WTC11 (cell line): ENCODE data around the gene TOR3A. TPM values are rescaled to one million over a fixed set of nuclear protein-coding genes. Genes with fewer than 3 reads are reported as not detected.

Experiments used
- ATAC-seq: fragments of 200-7000 bp; cut with Tn5 transposase; 2 replicates; pipeline ENCODE4 v1.10.0; 2021; ENCODE audit warnings: mild to moderate bottlenecking, moderate library complexity
- CTCF ChIA-PET: fragments of 300-600 bp; sonication (Branson Sonifier 250); formaldehyde crosslinking; loops from one replicate; lab custom pipeline; 2021; ENCODE audit warnings: antibody characterized with exemption; lab: Charles Lee
- POLR2A ChIA-PET: fragments of 350-600 bp; sonication (Branson Sonifier 250); formaldehyde crosslinking; loops from one replicate; lab custom pipeline; 2021; ENCODE audit warnings: antibody characterized with exemption; lab: Charles Lee
- DNase-seq: peaks from one replicate; pipeline ENCODE4 v3.0.0; 2021; ENCODE audit warnings: low spot score
- H3K27ac Mint-ChIP-seq: 2 replicates; pipeline ENCODE4 v1.8.0; 2021; ENCODE audit warnings: mixed read lengths
- H3K27me3 Mint-ChIP-seq: 2 replicates; pipeline ENCODE4 v1.8.0; 2021; ENCODE audit warnings: low read depth, mild to moderate bottlenecking, moderate library complexity, mixed read lengths
- H3K36me3 Mint-ChIP-seq: 2 replicates; pipeline ENCODE4 v1.8.0; 2021; ENCODE audit warnings: mixed read lengths
- H3K4me1 Mint-ChIP-seq: 2 replicates; pipeline ENCODE4 v1.8.0; 2022; ENCODE audit warnings: mixed read lengths
- H3K4me3 Mint-ChIP-seq: 2 replicates; pipeline ENCODE4 v1.8.0; 2021; ENCODE audit warnings: mild to moderate bottlenecking, moderate library complexity, mixed read lengths
- H3K9me3 Mint-ChIP-seq: 2 replicates; pipeline ENCODE4 v1.8.0; 2021; ENCODE audit warnings: mixed read lengths
- AR ChIP-seq: fragments of 250-450 bp; sonication (Bioruptor Pico); IDR thresholded peaks from 2 replicates; pipeline ENCODE4 v1.9.0; 2021; ENCODE audit warnings: mild to moderate bottlenecking
- CDX4 ChIP-seq: fragments of 250-450 bp; sonication (Bioruptor Pico); IDR thresholded peaks from 2 replicates; pipeline ENCODE4 v1.9.0; 2021; ENCODE audit warnings: moderate library complexity, mild to moderate bottlenecking, inconsistent platforms, borderline replicate concordance
- CREB1 ChIP-seq: sonication (generic); formaldehyde crosslinking; IDR thresholded peaks from 2 replicates; pipeline ENCODE4 v1.8.0; 2023; ENCODE audit warnings: mild to moderate bottlenecking, missing genetic modification reagents
- CREM ChIP-seq: sonication (generic); formaldehyde crosslinking; IDR thresholded peaks from 2 replicates; pipeline ENCODE4 v1.8.1; 2022; ENCODE audit warnings: mild to moderate bottlenecking, missing genetic modification reagents, moderate library complexity
- CTCF ChIP-seq: fragments of 200-600 bp; IDR thresholded peaks from 2 replicates; pipeline ENCODE4 v1.8.0; 2022; ENCODE audit warnings: antibody characterized with exemption
- E2F5 ChIP-seq: sonication (generic); formaldehyde crosslinking; IDR thresholded peaks from 2 replicates; pipeline ENCODE4 v1.8.1; 2022; ENCODE audit warnings: mild to moderate bottlenecking, moderate library complexity, missing genetic modification reagents
- GTF2I ChIP-seq: fragments of 250-450 bp; sonication (Bioruptor Pico); conservative IDR thresholded peaks from 2 replicates; pipeline ENCODE4 v1.4.0; 2021; ENCODE audit warnings: mild to moderate bottlenecking
- HMGXB4 ChIP-seq: sonication (generic); formaldehyde crosslinking; IDR thresholded peaks from 2 replicates; pipeline ENCODE4 v1.8.1; 2023; ENCODE audit warnings: mild to moderate bottlenecking, moderate library complexity, missing genetic modification reagents
- IRF1 ChIP-seq: sonication (generic); formaldehyde crosslinking; IDR thresholded peaks from 2 replicates; pipeline ENCODE4 v1.8.0; 2023; ENCODE audit warnings: missing genetic modification reagents
- MXD4 ChIP-seq: fragments of 250-450 bp; sonication (Bioruptor Pico); IDR thresholded peaks from 2 replicates; pipeline ENCODE4 v1.8.0; 2021; ENCODE audit warnings: mild to moderate bottlenecking, moderate library complexity, borderline replicate concordance
- NFE2L1 ChIP-seq: sonication (generic); formaldehyde crosslinking; IDR thresholded peaks from 2 replicates; pipeline ENCODE4 v1.8.1; 2023; ENCODE audit warnings: missing genetic modification reagents
- NFYB ChIP-seq: sonication (generic); formaldehyde crosslinking; conservative IDR thresholded peaks from 2 replicates; pipeline ENCODE4 v1.8.0; 2022; ENCODE audit warnings: low read depth, missing genetic modification reagents
- NR3C1 ChIP-seq: sonication (generic); formaldehyde crosslinking; conservative IDR thresholded peaks from 2 replicates; pipeline ENCODE4 v1.8.1; 2023; ENCODE audit warnings: low read depth, mild to moderate bottlenecking, missing genetic modification reagents
- PREB ChIP-seq: sonication (generic); formaldehyde crosslinking; IDR thresholded peaks from 2 replicates; pipeline ENCODE4 v1.8.1; 2022; ENCODE audit warnings: mild to moderate bottlenecking, missing genetic modification reagents, moderate library complexity, borderline replicate concordance
- SOX15 ChIP-seq: fragments of 250-450 bp; sonication (Bioruptor Pico); IDR thresholded peaks from 2 replicates; pipeline ENCODE4 v1.9.0; 2021; ENCODE audit warnings: mild to moderate bottlenecking
- SP1 ChIP-seq: sonication (generic); formaldehyde crosslinking; conservative IDR thresholded peaks from 2 replicates; pipeline ENCODE4 v1.8.1; 2022; ENCODE audit warnings: missing genetic modification reagents
- USF1 ChIP-seq: sonication (generic); formaldehyde crosslinking; IDR thresholded peaks from 2 replicates; pipeline ENCODE4 v1.8.0; 2022; ENCODE audit warnings: mild to moderate bottlenecking, missing genetic modification reagents
- ZNF138 ChIP-seq: sonication (generic); formaldehyde crosslinking; conservative IDR thresholded peaks from 2 replicates; pipeline ENCODE4 v1.8.1; 2022; ENCODE audit warnings: mild to moderate bottlenecking, moderate library complexity, missing genetic modification reagents
- total RNA-seq: library from RNA; stranded (reverse); gene quantifications from 3 replicates; pipeline ENCODE4 v1.2.3, GENCODE V29; 2021

TOR3A gene
- total RNA-seq, 1 experiment from 2014 or later = 20.5 TPM

GRCh38 chr1:179066471-179066870, 15.4 kb upstream of the TOR3A start (continued):
- TF ChIP-seq CDX4 (CRISPR knock-in tag) = no peak

GRCh38 chr1:179077396-179077795, 4.5 kb upstream of the TOR3A start:
- TF ChIP-seq AR (no peak), CREM (no peak), GTF2I (CRISPR knock-in tag) (no peak), NFE2L1 (CRISPR knock-in tag) (no peak), MXD4 (CRISPR knock-in tag) (no peak), E2F5 (CRISPR knock-in tag) (no peak), SP1 (CRISPR knock-in tag) (no peak), IRF1 (no peak), SOX15 (CRISPR knock-in tag) (no peak), PREB (no peak), NFYB (no peak), USF1 (CRISPR knock-in tag) (no peak), ZNF138 (CRISPR knock-in tag) (no peak)
- Mint-ChIP-seq H3K4me1 (peaks cover 11% of the 10 kb centered on the region), H3K27ac (no peak overlapping the region), H3K4me3 (no peak overlapping the region), H3K9me3 (no peaks in the 10 kb centered on the region), H3K36me3 (peaks cover 4% of the 10 kb centered on the region; the same call in 1 of the 2 replicates), H3K27me3 (no peaks in the 10 kb centered on the region)
- POLR2A ChIA-PET = no interaction called here
- ATAC-seq (no peak), DNase-seq (no peak)
- CTCF ChIA-PET = interaction anchor here (0.7 kb wide), 1 partner anchor 200 kb away, joined by 3 read pairs; no protein-coding TSS in a partner anchor

- ATAC-seq (peak; percentile 18), DNase-seq (peak; percentile 31)
- Mint-ChIP-seq H3K4me1 (peaks cover 20% of the 10 kb centered on the region), H3K27ac (no peak overlapping the region; the same call in 1 of the 2 replicates), H3K27me3 (no peaks in the 10 kb centered on the region), H3K36me3 (no peaks in the 10 kb centered on the region), H3K9me3 (no peaks in the 10 kb centered on the region), H3K4me3 (no peak overlapping the region)
- ChIA-PET CTCF (interaction anchor here (0.6 to 1.6 kb wide), 11 partner anchors 8 to 701 kb away, joined by 3 to 10 read pairs (median 4); partner anchors contain the start of gene AXDND1), POLR2A (no interaction called here)
- TF ChIP-seq NR3C1 (no peak), HMGXB4 (CRISPR knock-in tag) (no peak), CREB1 (no peak), AR (no peak), CTCF (peak; percentile 42; the same call in 1 of the 2 replicates)
These were observed 2.6 kb upstream of the TOR3A start for GRCh38 chr1:179079113-179079761.
